HCT116 (cell line): ENCODE results near the gene CHST15.

Experiments
- ATF3 ChIP-seq: IDR thresholded peaks from 2 replicates; pipeline ENCODE4 v1.6.1; 2012
- CEBPB ChIP-seq: IDR thresholded peaks from 2 replicates; pipeline ENCODE4 v1.6.1; 2012; ENCODE audit warnings: low read depth
- CTCF ChIP-seq, 3 experiments: fragments of 200-600 bp in 1 of 3; sonication (generic) in 1 of 3; IDR thresholded peaks in 2 of 3; conservative IDR thresholded peaks in 1 of 3; 2 replicates each; pipeline ENCODE4 v1.5.1; 2012 to 2017; ENCODE audit warnings: low read depth in 2 of 3, low read length in 2 of 3, antibody characterized with exemption in 1 of 3, borderline replicate concordance in 1 of 3, control low read depth in 1 of 3, mild to moderate bottlenecking in 1 of 3, mixed read lengths in 1 of 3, mixed run types in 1 of 3, moderate library complexity in 1 of 3; ENCODE audit not compliant: insufficient read depth in 1 of 3
- ELF1 ChIP-seq: IDR thresholded peaks from 2 replicates; pipeline ENCODE4 v1.6.1; 2012; ENCODE audit warnings: low read depth, borderline replicate concordance
- EZH2phosphoT487 ChIP-seq: fragments of 200-600 bp; IDR thresholded peaks from 2 replicates; pipeline ENCODE4 v1.6.1; 2018; ENCODE audit warnings: antibody characterized with exemption, borderline replicate concordance
- MAX ChIP-seq: IDR thresholded peaks from 2 replicates; pipeline ENCODE4 v1.6.1; 2012
- POLR2A ChIP-seq: IDR thresholded peaks from 2 replicates; pipeline ENCODE4 v1.7.0; 2011; ENCODE audit warnings: borderline replicate concordance; ENCODE audit not compliant: insufficient read depth, insufficient read length; ENCODE audit errors: extremely low read depth
- POLR2AphosphoS5 ChIP-seq: IDR thresholded peaks from 2 replicates; pipeline ENCODE4 v1.6.1; 2011; ENCODE audit warnings: mild to moderate bottlenecking, low read depth, low read length, moderate library complexity
- RAD21 ChIP-seq: IDR thresholded peaks from 2 replicates; pipeline ENCODE4 v1.6.1; 2012; ENCODE audit warnings: low read depth, mild to moderate bottlenecking
- REST ChIP-seq: IDR thresholded peaks from 2 replicates; pipeline ENCODE4 v1.6.1; 2012; ENCODE audit warnings: low read depth
- SP1 ChIP-seq: IDR thresholded peaks from 2 replicates; pipeline ENCODE4 v1.6.1; 2012; ENCODE audit warnings: low read depth
- ZFX ChIP-seq: fragments of 450-650 bp; IDR thresholded peaks from 2 replicates; pipeline ENCODE4 v1.6.1; 2017
- ZNF274 ChIP-seq: fragments of 200-500 bp; sonication (Bioruptor generic); IDR thresholded peaks from 2 replicates; pipeline ENCODE4 v1.6.1; 2014; ENCODE audit warnings: mild to moderate bottlenecking, low read depth, low read length, inconsistent platforms

GRCh38 chr10:123988694-123989093, 104.7 kb downstream of the CHST15 start:
- no peak for TF ChIP-seq ATF3
- TF ChIP-seq ZFX, result no peak
- TF ChIP-seq POLR2A, result no peak
- TF ChIP-seq REST, result no peak
- TF ChIP-seq SP1, result no peak
- TF ChIP-seq CTCF (IDR thresholded peaks at IDR 0.05 in 2 of 3, conservative IDR thresholded peaks at IDR 0.05 in 1 of 3; ENCODE audit: borderline replicate concordance in 1 of 3, insufficient read depth in 1 of 3, low read depth in 2 of 3, low read length in 2 of 3), result no peak
- no peak for TF ChIP-seq MAX
- TF ChIP-seq ELF1, result no peak
- no peak for TF ChIP-seq RAD21
- TF ChIP-seq ZNF274, result no peak
- TF ChIP-seq EZH2phosphoT487, result no peak
- no peak for TF ChIP-seq POLR2AphosphoS5
- TF ChIP-seq CEBPB, result no peak
